ENCODE results near the gene ADPRHL1.

The ADPRHL1 gene

GRCh38 chr13:113495494-113496210 lies 42.4 kb upstream of the ADPRHL1 start:
- TF ChIP-seq CTCF (conservative IDR thresholded peaks at IDR 0.05; ENCODE audit: low read depth, low read length): no peak
- no peak for DNase-seq (ENCODE audit: low read depth)
- peak overlapping the region; percentile 26 for H3K4me3 ChIP-seq (ENCODE audit: low read length)

GRCh38 chr13:113493315-113493951 lies 40.1 kb upstream of the ADPRHL1 start:
- DNase-seq (ENCODE audit: low read depth): peak; percentile 85
- no peak for TF ChIP-seq CTCF (conservative IDR thresholded peaks at IDR 0.05; ENCODE audit: low read depth, low read length)
- H3K4me3 ChIP-seq (ENCODE audit: low read length): no peak overlapping the region

DNA sequence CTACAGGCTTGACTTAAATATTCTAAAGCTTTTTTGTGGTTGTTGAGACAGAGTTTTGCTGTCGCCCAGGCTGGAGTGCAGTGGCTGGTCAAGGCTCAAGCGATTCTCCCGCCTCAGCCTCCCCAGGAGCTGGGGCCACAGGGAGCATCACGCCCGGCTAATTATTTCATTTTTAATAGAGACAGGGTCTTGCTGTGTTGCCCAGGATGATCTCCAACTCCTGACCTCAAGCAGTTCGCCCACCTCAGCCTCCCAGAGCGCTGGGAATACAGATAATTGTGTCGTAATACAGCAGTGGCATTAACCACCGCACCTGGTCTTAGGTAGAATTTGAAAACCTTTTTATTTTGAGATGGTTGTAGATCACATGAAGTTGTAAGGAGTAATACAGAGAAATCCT lies 38.7 kb upstream of the ADPRHL1 start:
- peak overlapping the region; percentile 81 for H3K4me3 ChIP-seq (ENCODE audit: low read length)
- no peak for DNase-seq (ENCODE audit: low read depth)
- no peak for TF ChIP-seq CTCF (conservative IDR thresholded peaks at IDR 0.05; ENCODE audit: low read depth, low read length)

DNA sequence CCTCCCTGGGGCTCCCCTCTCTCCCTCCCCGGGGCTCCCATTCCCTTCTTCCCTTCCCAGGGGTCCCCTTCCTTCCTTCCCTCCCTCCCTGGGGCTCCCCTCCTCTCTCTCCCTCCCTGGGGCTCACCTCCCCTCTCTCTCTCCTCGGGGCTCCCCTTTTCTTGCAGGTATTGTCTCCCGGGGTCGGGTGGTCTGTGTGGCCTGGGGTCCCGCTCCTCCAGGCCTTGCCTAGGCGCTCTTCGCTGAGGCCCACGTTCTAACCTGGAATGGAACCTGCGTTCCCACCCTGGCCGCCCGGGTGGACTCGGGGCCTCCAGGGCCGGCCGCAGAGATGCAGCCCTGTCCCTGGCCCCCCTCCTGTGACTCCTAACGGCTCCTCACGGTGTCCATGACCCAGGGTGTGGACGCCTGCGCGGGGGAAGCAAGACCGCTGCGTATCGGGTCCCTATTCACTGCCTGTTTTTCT lies 38.2 kb upstream of the ADPRHL1 start:
- peak overlapping the region; percentile 81 for H3K4me3 ChIP-seq (ENCODE audit: low read length)
- no peak for TF ChIP-seq CTCF (conservative IDR thresholded peaks at IDR 0.05; ENCODE audit: low read depth, low read length)
- no peak for DNase-seq (ENCODE audit: low read depth)

- H3K4me3 ChIP-seq (ENCODE audit: low read length): peak within 1 kb of the TSS; percentile 81
- peak; percentile 67 for DNase-seq (ENCODE audit: low read depth)
- no peak for TF ChIP-seq CTCF (conservative IDR thresholded peaks at IDR 0.05; ENCODE audit: low read depth, low read length)
Measured at GRCh38 chr13:113490496-113491417, 37.5 kb upstream of the ADPRHL1 start, which contains the start of gene DCUN1D2. Gene DCUN1D2 (minus strand): TSS chr13:113490711. CDS start chr13:113490669, 42 bp downstream.

- DNase-seq (ENCODE audit: low read depth): no peak
- no peak for TF ChIP-seq CTCF (conservative IDR thresholded peaks at IDR 0.05; ENCODE audit: low read depth, low read length)
- H3K4me3 ChIP-seq (ENCODE audit: low read length): peak overlapping the region; percentile 68
Measured at GRCh38 chr13:113489549-113490495, 36.5 kb upstream of the ADPRHL1 start.
